SK-N-SH (cell line): ENCODE measurements around the gene NTHL1.

Experiments used
- CHD2 ChIP-seq: fragments of 150-350 bp; IDR thresholded peaks from 2 replicates; pipeline ENCODE4 v1.6.1; 2018; ENCODE audit warnings: low read length; ENCODE audit not compliant: partially characterized antibody
- ELF1 ChIP-seq: IDR thresholded peaks from 2 replicates; pipeline ENCODE4 v1.4.0; 2012
- EZH2phosphoT487 ChIP-seq: fragments of 200-600 bp; sonication (generic); IDR thresholded peaks from 2 replicates; pipeline ENCODE4 v1.6.1; 2017; ENCODE audit warnings: low read depth, mixed run types, mild to moderate bottlenecking, antibody characterized with exemption, moderate library complexity, borderline replicate concordance
- JUND ChIP-seq: IDR thresholded peaks from 2 replicates; pipeline ENCODE4 v1.4.0; 2012
- NFIC ChIP-seq: IDR thresholded peaks from 2 replicates; pipeline ENCODE4 v1.4.0; 2012; ENCODE audit warnings: borderline replicate concordance
- POLR2AphosphoS5 ChIP-seq: IDR thresholded peaks from 2 replicates; pipeline ENCODE4 v1.6.1; 2012; ENCODE audit warnings: low read depth, low read length
- RFX5 ChIP-seq: IDR thresholded peaks from 2 replicates; pipeline ENCODE4 v1.6.1; 2012; ENCODE audit warnings: mild to moderate bottlenecking, improper control_type of control experiment, low read length
- SIN3A ChIP-seq: IDR thresholded peaks from 2 replicates; pipeline ENCODE4 v1.6.1; 2012; ENCODE audit warnings: low read depth, mild to moderate bottlenecking, low read length, moderate library complexity, borderline replicate concordance
- SMC3 ChIP-seq: IDR thresholded peaks from 2 replicates; pipeline ENCODE4 v1.6.1; 2012; ENCODE audit warnings: low read depth, low read length, improper control_type of control experiment
- TAF1 ChIP-seq: IDR thresholded peaks from 2 replicates; pipeline ENCODE4 v1.6.1; 2012; ENCODE audit warnings: low read depth, mild to moderate bottlenecking, low read length, moderate library complexity, borderline replicate concordance
- TCF12 ChIP-seq: IDR thresholded peaks from 2 replicates; pipeline ENCODE4 v1.4.0; 2012
- USF2 ChIP-seq: fragments of 150-350 bp; IDR thresholded peaks from 2 replicates; pipeline ENCODE4 v1.6.1; 2017; ENCODE audit warnings: antibody characterized with exemption, low read length, low read depth, borderline replicate concordance
- TF ChIP-seq, protein P1 (sequence below): fragments of 200-600 bp; sonication (generic); IDR thresholded peaks from 2 replicates; pipeline ENCODE4 v1.6.1; 2017; ENCODE audit warnings: antibody characterized with exemption, mild to moderate bottlenecking, moderate library complexity
- TF ChIP-seq, protein P2 (sequence below): IDR thresholded peaks from 2 replicates; pipeline ENCODE4 v1.4.0; 2012; ENCODE audit warnings: low read depth

- TF ChIP-seq, protein P1, sequence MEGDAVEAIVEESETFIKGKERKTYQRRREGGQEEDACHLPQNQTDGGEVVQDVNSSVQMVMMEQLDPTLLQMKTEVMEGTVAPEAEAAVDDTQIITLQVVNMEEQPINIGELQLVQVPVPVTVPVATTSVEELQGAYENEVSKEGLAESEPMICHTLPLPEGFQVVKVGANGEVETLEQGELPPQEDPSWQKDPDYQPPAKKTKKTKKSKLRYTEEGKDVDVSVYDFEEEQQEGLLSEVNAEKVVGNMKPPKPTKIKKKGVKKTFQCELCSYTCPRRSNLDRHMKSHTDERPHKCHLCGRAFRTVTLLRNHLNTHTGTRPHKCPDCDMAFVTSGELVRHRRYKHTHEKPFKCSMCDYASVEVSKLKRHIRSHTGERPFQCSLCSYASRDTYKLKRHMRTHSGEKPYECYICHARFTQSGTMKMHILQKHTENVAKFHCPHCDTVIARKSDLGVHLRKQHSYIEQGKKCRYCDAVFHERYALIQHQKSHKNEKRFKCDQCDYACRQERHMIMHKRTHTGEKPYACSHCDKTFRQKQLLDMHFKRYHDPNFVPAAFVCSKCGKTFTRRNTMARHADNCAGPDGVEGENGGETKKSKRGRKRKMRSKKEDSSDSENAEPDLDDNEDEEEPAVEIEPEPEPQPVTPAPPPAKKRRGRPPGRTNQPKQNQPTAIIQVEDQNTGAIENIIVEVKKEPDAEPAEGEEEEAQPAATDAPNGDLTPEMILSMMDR, result no peak
- TF ChIP-seq RFX5 (no peak), TAF1 (no peak), TCF12 (no peak), USF2 (no peak), SIN3A (no peak), JUND (no peak), CHD2 (no peak), ELF1 (no peak), SMC3 (no peak), NFIC (no peak), POLR2AphosphoS5 (no peak), EZH2phosphoT487 (no peak)
- TF ChIP-seq, protein P2, sequence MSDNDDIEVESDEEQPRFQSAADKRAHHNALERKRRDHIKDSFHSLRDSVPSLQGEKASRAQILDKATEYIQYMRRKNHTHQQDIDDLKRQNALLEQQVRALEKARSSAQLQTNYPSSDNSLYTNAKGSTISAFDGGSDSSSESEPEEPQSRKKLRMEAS, result no peak
Observed at GRCh38 chr16:2096853-2097595, 49.4 kb upstream of the NTHL1 start.
